ENCODE measurements around the gene UBXN10.
A peak's percentile ranks its signal among the peaks of the same experiment; 100 is the strongest.

The UBXN10 gene

DNA sequence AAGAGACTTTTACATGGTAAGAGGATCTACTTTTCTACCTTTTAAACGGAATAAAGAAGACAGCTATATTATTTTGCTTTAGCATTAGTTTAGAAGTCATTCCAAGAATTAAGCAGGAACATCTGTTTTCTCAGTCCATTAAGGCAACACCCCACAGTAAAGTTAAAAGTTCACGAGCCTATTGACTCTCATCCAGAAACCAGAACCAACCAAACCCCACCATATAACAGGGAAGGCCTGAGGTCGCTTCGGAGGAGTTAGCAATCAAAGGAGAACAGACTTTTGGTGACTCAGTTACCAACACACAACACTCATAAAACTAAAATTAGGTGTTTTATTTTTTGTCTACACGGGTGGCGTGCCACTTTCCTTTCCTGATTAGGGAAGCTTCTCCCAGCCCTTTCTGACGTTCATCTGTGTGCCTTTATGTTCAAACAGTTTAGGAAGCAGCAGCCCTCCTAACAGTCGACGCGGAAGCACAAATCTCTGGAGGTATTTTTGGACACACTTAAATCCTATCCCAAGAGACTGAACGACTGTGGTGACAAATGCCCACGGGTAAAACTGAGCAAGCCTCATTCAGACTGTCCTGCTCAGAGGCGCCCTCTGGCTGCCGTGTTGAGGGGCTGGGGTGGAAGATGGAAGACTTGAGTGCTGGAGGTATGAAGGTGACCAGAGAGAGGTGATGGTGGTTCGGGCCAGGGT is 9.0 kb downstream of the UBXN10 start:
- peak; percentile 76 to 80 for DNase-seq
- no peak for TF ChIP-seq GATA1 (IDR thresholded peaks at IDR 0.05; ENCODE audit: low read depth, low read length)
- no peak for TF ChIP-seq POLR2A (IDR thresholded peaks at IDR 0.05; ENCODE audit: low read length)

DNA sequence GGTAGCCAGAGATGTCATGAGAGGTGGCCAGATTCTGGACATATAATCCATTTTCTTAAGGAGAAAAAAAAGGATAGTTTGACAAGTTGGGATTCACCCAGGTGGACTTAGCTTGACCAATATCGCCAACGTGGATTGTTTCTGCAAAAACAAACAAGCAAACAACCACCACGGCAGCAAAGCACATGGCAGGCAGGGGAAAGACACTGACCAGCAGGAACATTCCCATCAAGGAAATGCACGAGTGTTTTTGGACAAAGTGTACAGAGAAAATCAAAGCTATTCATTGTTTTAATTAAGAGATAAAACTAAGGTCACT is 9.5 kb downstream of the UBXN10 start:
- no peak for DNase-seq
- TF ChIP-seq GATA1 (IDR thresholded peaks at IDR 0.05; ENCODE audit: low read depth, low read length) (no peak), POLR2A (IDR thresholded peaks at IDR 0.05; ENCODE audit: low read length) (no peak)

DNA sequence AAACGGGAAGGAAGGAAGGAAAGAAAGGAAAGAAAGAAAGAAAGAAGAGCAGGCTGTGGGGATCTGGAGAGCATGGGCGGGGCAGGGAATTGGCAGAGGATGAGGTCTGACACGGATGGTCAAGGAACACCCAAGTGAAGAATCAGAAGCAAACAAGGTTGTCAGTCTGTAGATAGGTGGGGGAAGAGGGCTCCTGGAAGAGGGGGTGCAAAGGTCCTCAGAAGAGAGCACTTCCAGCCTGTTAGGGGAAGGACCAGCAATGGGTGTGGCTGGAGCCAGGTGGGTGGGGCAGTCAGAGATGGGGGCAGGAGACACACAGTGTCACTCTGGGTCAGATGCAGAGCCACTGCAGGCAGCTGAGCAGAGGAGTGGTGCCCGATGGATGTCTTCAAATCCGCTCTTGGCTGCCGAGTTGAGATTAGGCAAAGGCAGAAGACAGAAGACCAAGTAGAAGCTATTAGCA is 11.5 kb downstream of the UBXN10 start:
- DNase-seq = peak; percentile 84 to 93
- TF ChIP-seq GATA1 (IDR thresholded peaks at IDR 0.05; ENCODE audit: low read depth, low read length) (no peak), POLR2A (IDR thresholded peaks at IDR 0.05; ENCODE audit: low read length) (peak; percentile 22)

DNA sequence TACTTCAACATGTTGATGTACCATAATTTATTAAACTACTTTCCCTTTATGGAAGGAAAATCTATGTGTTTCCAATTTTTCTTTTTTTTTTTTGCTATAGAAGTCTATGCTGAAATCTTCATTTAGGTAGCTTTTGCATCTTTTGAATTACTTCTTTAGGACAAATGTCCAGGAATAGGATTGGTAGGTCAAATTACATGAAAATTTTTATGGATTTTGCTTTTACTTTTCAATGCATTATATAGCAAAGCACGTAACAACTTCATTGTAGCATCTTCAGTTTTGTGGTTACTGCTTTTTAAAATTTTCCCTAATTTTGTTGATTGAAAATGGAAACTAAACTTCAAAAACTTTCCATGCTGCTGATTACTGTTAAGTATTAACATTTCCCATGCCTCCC is 12.4 kb downstream of the UBXN10 start:
- no peak for DNase-seq
- TF ChIP-seq POLR2A (IDR thresholded peaks at IDR 0.05; ENCODE audit: low read length) (no peak), GATA1 (IDR thresholded peaks at IDR 0.05; ENCODE audit: low read depth, low read length) (no peak)

DNA sequence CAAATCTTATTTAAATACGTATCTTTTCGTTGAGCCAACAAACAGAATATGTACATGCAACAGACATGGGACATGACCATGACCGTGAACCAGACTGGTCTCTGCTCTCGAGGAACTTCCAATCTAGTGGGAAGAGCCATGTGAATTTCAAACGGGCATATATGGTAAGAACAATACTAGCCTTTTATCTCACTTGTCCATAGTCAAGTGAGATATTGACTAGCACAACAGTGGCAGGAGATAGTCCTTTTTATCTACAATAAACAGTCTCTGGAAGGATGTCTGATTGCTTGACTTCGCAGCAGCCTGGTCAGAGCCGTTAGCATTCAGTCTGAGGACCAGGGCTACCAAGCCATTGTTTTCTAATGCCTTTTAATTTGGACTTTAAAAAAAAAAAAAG is 13.0 kb downstream of the UBXN10 start:
- peak; percentile 64 to 91 for DNase-seq
- TF ChIP-seq POLR2A (IDR thresholded peaks at IDR 0.05; ENCODE audit: low read length) (no peak), GATA1 (IDR thresholded peaks at IDR 0.05; ENCODE audit: low read depth, low read length) (peak; percentile 49)

DNA sequence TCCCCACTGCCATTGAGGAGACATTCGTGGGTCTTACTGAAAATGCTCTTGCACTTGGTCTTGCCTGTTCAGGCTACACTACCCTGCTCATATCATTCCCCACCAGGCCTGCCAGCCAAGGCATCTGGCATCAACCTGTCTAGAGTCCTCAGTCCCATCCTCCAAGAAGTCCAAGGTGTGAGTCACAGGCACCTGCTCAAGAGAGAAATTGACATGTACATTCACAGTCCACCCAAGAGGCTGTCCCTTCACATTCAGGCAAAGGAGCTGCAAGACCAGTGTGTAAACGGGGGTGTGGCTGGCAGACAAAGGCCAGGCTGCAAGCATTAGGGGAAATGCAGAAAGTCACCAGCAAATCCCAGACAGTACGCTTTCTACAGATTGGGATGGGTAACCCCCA is 13.5 kb downstream of the UBXN10 start:
- peak; percentile 18 for TF ChIP-seq POLR2A (IDR thresholded peaks at IDR 0.05; ENCODE audit: low read length)
- no peak for TF ChIP-seq GATA1 (IDR thresholded peaks at IDR 0.05; ENCODE audit: low read depth, low read length)
- DNase-seq = peak; percentile 64 to 88

DNA sequence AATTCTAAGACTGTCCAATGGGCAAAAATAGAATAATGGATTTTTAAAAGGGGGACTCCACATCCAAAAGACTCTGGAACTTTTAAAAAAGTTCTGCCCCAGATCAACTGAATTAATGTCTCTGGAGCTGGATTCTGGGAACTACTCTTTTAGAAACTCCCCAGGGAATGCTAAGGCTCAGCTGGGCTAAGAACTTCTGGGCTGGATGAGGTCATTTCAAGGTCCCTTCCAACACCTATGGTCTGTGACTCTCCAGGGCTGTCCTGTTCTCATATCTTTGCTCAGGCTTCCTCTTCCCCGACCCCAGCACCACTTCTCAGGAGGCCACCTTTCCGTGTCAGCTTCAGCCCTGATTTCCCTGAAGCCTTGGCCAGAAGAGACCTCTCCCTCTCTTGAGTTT is 13.9 kb downstream of the UBXN10 start:
- DNase-seq = no peak
- no peak for TF ChIP-seq POLR2A (IDR thresholded peaks at IDR 0.05; ENCODE audit: low read length)
- no peak for TF ChIP-seq GATA1 (IDR thresholded peaks at IDR 0.05; ENCODE audit: low read depth, low read length)

DNA sequence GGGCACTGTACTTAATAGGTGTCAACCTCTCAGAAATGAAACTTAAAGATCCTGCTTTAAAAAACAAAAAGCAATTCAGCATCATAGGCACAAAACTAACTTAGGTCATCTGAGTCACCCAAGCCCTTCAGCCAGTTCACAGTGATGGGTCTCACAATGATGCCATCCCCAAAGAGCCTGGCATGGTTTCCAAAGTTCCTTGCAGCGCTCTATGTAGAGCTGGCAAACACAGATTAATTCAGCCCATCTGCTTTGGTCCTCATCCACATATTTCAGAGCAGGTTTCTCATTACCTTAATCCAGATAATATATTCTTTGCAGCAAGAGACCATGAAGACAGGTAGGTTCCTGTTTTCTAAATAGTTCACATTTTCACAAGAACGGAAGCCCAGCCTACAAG is 15.1 kb downstream of the UBXN10 start:
- no peak for TF ChIP-seq POLR2A (IDR thresholded peaks at IDR 0.05; ENCODE audit: low read length)
- TF ChIP-seq GATA1 (IDR thresholded peaks at IDR 0.05; ENCODE audit: low read depth, low read length) = no peak

DNA sequence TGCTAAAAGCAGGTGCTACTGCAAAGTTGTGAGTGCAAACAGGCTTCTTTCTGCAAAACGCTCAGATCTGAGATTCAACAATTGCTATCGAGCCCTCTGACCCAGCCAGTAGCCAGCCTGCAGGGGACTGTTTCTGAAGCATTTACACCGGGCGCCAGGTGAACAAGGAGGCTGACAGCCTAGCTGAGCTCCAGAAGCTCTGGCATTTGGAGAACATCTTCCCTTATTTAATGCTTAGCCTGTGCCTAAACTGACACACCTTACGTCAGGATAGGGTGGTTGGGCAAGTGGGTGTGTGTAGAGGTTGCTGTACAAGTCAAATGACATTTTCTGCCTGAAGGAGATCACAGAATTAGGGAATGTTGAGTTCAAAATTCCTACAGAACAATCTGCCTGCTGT is 16.3 kb downstream of the UBXN10 start:
- DNase-seq = no peak
- TF ChIP-seq POLR2A (IDR thresholded peaks at IDR 0.05; ENCODE audit: low read length) (no peak), GATA1 (IDR thresholded peaks at IDR 0.05; ENCODE audit: low read depth, low read length) (no peak)

More for the DNA sequence above, 15.1 kb downstream of the UBXN10 start:
- DNase-seq = no peak

DNA sequence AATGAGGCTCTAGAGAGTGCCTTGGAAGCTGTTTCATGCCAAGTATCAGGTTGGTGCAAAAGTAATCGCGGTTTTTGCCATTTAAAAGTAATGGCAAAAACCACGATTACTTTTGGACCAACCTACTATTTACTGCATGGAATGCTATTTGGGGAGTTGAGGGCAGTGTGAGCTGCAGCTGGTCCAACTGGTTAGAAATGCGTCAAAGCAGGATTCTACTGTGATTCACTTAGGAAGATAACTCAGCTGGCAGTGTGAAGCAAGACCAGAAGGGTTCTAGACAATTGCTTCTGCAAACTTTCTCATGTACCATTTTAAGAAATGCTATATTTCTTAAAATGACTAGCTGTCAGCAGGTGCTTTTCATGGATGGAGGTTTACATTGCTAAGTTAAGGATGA is 21.6 kb downstream of the UBXN10 start:
- no peak for DNase-seq
- TF ChIP-seq GATA1 (IDR thresholded peaks at IDR 0.05; ENCODE audit: low read depth, low read length) = no peak
- TF ChIP-seq POLR2A (IDR thresholded peaks at IDR 0.05; ENCODE audit: low read length) = no peak

DNA sequence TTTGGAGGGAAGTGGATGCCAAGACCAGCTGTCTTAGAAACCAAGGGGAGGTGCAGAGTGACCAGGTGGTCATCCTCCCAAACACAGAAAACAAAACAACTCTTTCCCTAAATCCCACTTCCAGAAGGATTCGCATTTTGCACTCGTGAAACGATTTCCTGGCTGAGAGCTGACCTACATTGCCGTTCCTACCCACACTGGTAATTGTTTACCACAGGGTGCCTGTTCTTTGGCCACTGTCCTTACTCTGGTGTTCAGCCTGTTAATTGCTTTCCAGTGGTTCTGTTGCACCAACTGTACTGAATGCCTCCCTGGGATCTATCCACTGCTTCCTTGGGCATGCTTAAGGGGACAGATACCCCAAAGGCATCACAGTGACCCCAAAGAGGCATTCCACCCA is 23.6 kb downstream of the UBXN10 start:
- TF ChIP-seq POLR2A (IDR thresholded peaks at IDR 0.05; ENCODE audit: low read length) (no peak), GATA1 (IDR thresholded peaks at IDR 0.05; ENCODE audit: low read depth, low read length) (no peak)
- no peak for DNase-seq

DNA sequence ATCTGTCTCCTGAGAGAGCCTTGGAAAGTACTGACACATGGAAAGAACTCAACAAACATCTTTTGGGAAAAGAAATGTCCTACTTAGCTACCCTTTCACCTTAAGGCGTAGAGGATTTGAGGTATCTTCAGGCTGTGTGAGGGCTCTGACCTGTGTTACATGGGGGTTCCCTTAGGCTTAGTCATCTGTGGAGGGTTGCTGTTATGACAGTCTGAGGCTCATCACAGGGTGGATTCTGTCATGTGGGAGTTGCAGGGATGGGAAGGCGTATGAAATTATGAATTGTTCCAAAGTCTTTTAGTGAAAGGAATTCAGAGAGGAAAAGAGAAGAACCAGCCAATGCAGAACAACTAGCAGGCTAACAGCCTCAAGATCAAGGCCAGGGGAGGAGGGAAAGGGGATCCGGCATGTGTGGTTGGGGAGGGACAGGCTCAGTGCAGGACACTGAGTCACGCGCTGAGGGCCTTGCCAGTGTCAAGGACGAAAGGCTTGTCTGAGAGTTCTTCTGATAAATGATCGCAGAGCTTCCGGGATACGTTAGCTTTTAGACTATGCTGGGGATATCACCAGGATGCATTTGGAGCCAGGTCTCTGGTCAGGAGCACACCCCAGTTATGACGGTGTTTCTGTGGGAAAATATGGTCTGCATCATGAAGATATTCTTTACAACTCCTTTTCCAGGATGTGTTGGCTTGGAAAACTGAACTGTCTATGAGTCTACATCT is 25.0 kb downstream of the UBXN10 start:
- TF ChIP-seq POLR2A (IDR thresholded peaks at IDR 0.05; ENCODE audit: low read length) (no peak), GATA1 (IDR thresholded peaks at IDR 0.05; ENCODE audit: low read depth, low read length) (no peak)
- no peak for DNase-seq

DNA sequence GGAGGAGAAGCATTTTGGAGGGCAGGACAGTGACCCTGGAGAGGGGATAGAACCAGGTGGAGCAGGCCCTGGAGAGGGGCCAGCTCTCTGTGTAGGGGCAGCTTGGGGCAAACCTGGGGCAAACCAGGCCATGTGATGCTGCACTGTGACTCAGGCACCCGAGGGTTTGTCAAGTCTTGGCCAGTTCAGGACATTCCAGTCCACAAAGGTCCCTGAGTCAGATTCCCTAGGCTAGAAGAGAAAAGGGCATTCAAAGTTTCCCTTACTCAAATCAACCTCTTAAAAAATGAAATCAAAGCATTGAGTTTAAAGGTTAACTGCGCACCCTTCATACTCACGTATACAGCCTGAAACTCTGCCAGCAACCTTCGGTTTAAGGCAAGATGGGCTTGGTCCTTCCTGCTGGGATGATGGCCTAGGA is 25.6 kb downstream of the UBXN10 start:
- no peak for DNase-seq
- no peak for TF ChIP-seq GATA1 (IDR thresholded peaks at IDR 0.05; ENCODE audit: low read depth, low read length)
- TF ChIP-seq POLR2A (IDR thresholded peaks at IDR 0.05; ENCODE audit: low read length) = no peak

DNA sequence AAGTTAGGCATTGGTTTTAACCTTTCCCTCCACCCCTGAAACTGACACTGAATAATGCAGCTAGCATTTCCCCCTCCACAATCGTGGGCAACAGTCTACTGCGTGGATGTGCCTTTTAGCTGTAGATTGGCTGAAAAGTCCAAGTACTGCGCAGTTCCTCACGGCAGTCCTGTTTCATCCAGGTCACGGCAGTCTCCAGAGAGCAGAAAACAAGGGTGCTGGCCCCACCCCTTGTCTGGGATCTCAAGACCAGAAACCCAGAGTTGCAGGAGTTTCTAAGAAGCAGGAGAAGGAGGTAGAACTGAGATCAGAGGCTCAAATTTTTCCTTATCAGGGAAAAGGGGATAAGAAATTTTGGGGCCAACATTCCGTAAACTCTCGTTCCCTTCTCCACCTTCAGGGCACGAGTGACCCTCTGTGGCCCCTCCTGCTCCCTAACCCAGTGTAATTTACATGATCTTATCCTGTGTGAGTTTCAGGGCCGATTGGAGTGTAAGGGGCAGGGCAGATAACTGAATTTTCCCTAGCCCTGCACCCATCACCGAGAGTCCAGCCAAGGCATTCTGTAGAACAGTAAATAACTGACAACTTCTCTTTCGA is 26.3 kb downstream of the UBXN10 start:
- TF ChIP-seq POLR2A (IDR thresholded peaks at IDR 0.05; ENCODE audit: low read length) (no peak), GATA1 (IDR thresholded peaks at IDR 0.05; ENCODE audit: low read depth, low read length) (no peak)
- peak in 1 of 2 experiments; percentile 41 for DNase-seq

All from erythroblast (primary cell).